Measurements from ENCODE around the gene ABCA13. TPM values are rescaled to one million over a fixed set of nuclear protein-coding genes. Genes with fewer than 3 reads are reported as not detected.

The ABCA13 gene
- total RNA-seq, 1 donor from 2014 or later, result 0.35 TPM

GRCh38 chr7:48551652-48552051, 380.4 kb downstream of the ABCA13 start:
- intact Hi-C loops (cut with DNase I), result no loop called here
- no peak for TF ChIP-seq CTCF (IDR thresholded peaks at IDR 0.05)

GRCh38 chr7:48563334-48563733, 392.1 kb downstream of the ABCA13 start:
- no peak for ATAC-seq
- no peak for DNase-seq
- no peaks in the 10 kb centered on the region for H3K27me3 ChIP-seq
- H3K9me3 ChIP-seq, result no peaks in the 10 kb centered on the region
- H3K4me1 ChIP-seq, result no peaks in the 10 kb centered on the region
- H3K27ac ChIP-seq, result no peak overlapping the region
- intact Hi-C loops (cut with DNase I), result no loop called here
- no peak overlapping the region for H3K4me3 ChIP-seq
- TF ChIP-seq CTCF (IDR thresholded peaks at IDR 0.05), result no peak
- no peaks in the 10 kb centered on the region for H3K36me3 ChIP-seq

More at GRCh38 chr7:48551652-48552051, 380.4 kb downstream of the ABCA13 start:
- ATAC-seq, result no peak
- Histone ChIP-seq H3K4me1 (no peaks in the 10 kb centered on the region), H3K27me3 (no peaks in the 10 kb centered on the region), H3K36me3 (no peaks in the 10 kb centered on the region), H3K27ac (no peak overlapping the region), H3K9me3 (no peaks in the 10 kb centered on the region), H3K4me3 (no peak overlapping the region)
- DNase-seq, result no peak

DNA sequence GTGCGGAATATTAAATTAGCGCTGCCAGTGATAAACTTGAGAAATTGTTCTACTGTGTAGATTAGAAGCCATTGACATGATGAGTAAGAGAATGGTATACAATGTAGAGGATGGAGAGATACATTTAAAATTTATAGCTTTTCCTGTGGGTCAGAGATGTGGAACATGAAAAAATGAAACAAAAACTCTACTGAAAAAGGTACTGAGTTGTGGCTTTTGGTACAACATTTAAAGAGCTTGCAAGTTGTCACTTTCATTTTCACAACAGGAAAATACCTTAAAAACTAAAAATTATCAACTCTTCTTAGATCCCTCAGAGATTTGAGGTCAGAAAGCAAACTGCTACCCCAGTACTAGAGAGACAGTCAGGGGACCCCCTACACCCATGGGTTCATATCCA, 404.3 kb downstream of the ABCA13 start:
- H3K4me1 ChIP-seq, result no peaks in the 10 kb centered on the region
- no peak for TF ChIP-seq CTCF (IDR thresholded peaks at IDR 0.05)
- no peaks in the 10 kb centered on the region for H3K36me3 ChIP-seq
- intact Hi-C loops (cut with DNase I), result no loop called here
- no peak overlapping the region for H3K4me3 ChIP-seq
- DNase-seq, result no peak
- H3K9me3 ChIP-seq, result no peaks in the 10 kb centered on the region
- ATAC-seq, result no peak
- no peaks in the 10 kb centered on the region for H3K27me3 ChIP-seq
- no peak overlapping the region for H3K27ac ChIP-seq

GRCh38 chr7:48587475-48587874, 416.2 kb downstream of the ABCA13 start:
- intact Hi-C loops (cut with DNase I), result no loop called here
- Histone ChIP-seq H3K9me3 (no peaks in the 10 kb centered on the region), H3K4me1 (no peaks in the 10 kb centered on the region), H3K36me3 (no peaks in the 10 kb centered on the region), H3K27ac (no peak overlapping the region), H3K27me3 (no peaks in the 10 kb centered on the region), H3K4me3 (no peak overlapping the region)
- DNase-seq (no peak), ATAC-seq (no peak)
- no peak for TF ChIP-seq CTCF (IDR thresholded peaks at IDR 0.05)

GRCh38 chr7:48594349-48594748, 423.1 kb downstream of the ABCA13 start:
- no peak for TF ChIP-seq CTCF (IDR thresholded peaks at IDR 0.05)
- no peaks in the 10 kb centered on the region for H3K9me3 ChIP-seq
- intact Hi-C loops (cut with DNase I), result no loop called here

GRCh38 chr7:48595756-48596155, 424.5 kb downstream of the ABCA13 start:
- Histone ChIP-seq H3K27me3 (no peaks in the 10 kb centered on the region), H3K4me1 (no peaks in the 10 kb centered on the region), H3K4me3 (no peak overlapping the region), H3K36me3 (no peaks in the 10 kb centered on the region), H3K9me3 (no peaks in the 10 kb centered on the region), H3K27ac (no peak overlapping the region)
- ATAC-seq (no peak), DNase-seq (no peak)
- intact Hi-C loops (cut with DNase I), result no loop called here
- TF ChIP-seq CTCF (IDR thresholded peaks at IDR 0.05), result no peak

More at GRCh38 chr7:48594349-48594748, 423.1 kb downstream of the ABCA13 start:
- Histone ChIP-seq H3K27ac (no peak overlapping the region), H3K4me1 (no peaks in the 10 kb centered on the region), H3K4me3 (no peak overlapping the region), H3K27me3 (no peaks in the 10 kb centered on the region), H3K36me3 (no peaks in the 10 kb centered on the region)
- no peak for ATAC-seq
- no peak for DNase-seq
